Measurements from ENCODE around the gene OR2A25.
A peak's percentile ranks its signal among the peaks of the same experiment; 100 is the strongest.

OR2A25 gene

GRCh38 chr7:144074374-144074773, 4.8 kb downstream of the OR2A25 start:
- DNase-seq = peak; percentile 5

GRCh38 chr7:144085978-144086377, 16.4 kb downstream of the OR2A25 start, which contains the start of gene OR2A12:
Gene OR2A12, plus strand, starts transcription at chr7:144086278. Its CDS starts 8,830 bp downstream, at chr7:144095108.
- no peak for DNase-seq

GRCh38 chr7:144086730-144087129, 17.1 kb downstream of the OR2A25 start:
- no peak for DNase-seq

GRCh38 chr7:144087230-144087629, 17.6 kb downstream of the OR2A25 start:
- DNase-seq = no peak

- DNase-seq = no peak
Measured at GRCh38 chr7:144090667-144091066, 21.1 kb downstream of the OR2A25 start.

GRCh38 chr7:144098776-144099175, 29.2 kb downstream of the OR2A25 start:
- DNase-seq = no peak

- no peak for DNase-seq
Measured at GRCh38 chr7:144100607-144101006, 31.0 kb downstream of the OR2A25 start.

GRCh38 chr7:144102041-144102440, 32.4 kb downstream of the OR2A25 start:
- no peak for DNase-seq

- no peak for DNase-seq
Measured at GRCh38 chr7:144105211-144105610, 35.6 kb downstream of the OR2A25 start.

GRCh38 chr7:144109283-144109682, 39.7 kb downstream of the OR2A25 start, which contains the start of gene OR2A2:
Gene OR2A2, plus strand, starts transcription at chr7:144109583. Its CDS starts 0 bp downstream, at chr7:144109583.
- no peak for DNase-seq

GRCh38 chr7:144110272-144110671, 40.7 kb downstream of the OR2A25 start:
- DNase-seq = no peak

GRCh38 chr7:144113651-144114050, 44.0 kb downstream of the OR2A25 start:
- DNase-seq = no peak

- DNase-seq = no peak
Measured at GRCh38 chr7:144118341-144118740, 48.7 kb downstream of the OR2A25 start.

GRCh38 chr7:144122876-144123275, 53.3 kb downstream of the OR2A25 start, which contains the start of gene OR2A14:
Gene OR2A14, plus strand, starts transcription at chr7:144123176. Its CDS starts 5,937 bp downstream, at chr7:144129113.
- no peak for DNase-seq
